PFSK-1 (cell line): Measurements from ENCODE around the gene BRIX1.

Experiments
- POLR2AphosphoS5 ChIP-seq: IDR thresholded peaks from 2 replicates; pipeline ENCODE4 v1.6.1; 2012; ENCODE audit warnings: low read depth, mild to moderate bottlenecking, control low read depth, low read length, moderate library complexity
- REST ChIP-seq, 2 experiments: IDR thresholded peaks; 2 replicates each; pipeline versions ENCODE4 v1.6.1 to v1.8.0; 2011 to 2012; ENCODE audit warnings: low read depth in 2 of 2, low read length in 2 of 2, control low read depth in 1 of 2, inconsistent platforms in 1 of 2, mild to moderate bottlenecking in 1 of 2, moderate library complexity in 1 of 2; ENCODE audit not compliant: insufficient read depth in 1 of 2
- SIN3A ChIP-seq: IDR thresholded peaks from 2 replicates; pipeline ENCODE4 v1.6.1; 2012; ENCODE audit warnings: mild to moderate bottlenecking, low read length, moderate library complexity, borderline replicate concordance; ENCODE audit not compliant: insufficient read depth
- TAF1 ChIP-seq: IDR thresholded peaks from 2 replicates; pipeline ENCODE4 v1.6.1; 2012; ENCODE audit warnings: low read length, control low read depth, borderline replicate concordance; ENCODE audit not compliant: insufficient read depth

DNA sequence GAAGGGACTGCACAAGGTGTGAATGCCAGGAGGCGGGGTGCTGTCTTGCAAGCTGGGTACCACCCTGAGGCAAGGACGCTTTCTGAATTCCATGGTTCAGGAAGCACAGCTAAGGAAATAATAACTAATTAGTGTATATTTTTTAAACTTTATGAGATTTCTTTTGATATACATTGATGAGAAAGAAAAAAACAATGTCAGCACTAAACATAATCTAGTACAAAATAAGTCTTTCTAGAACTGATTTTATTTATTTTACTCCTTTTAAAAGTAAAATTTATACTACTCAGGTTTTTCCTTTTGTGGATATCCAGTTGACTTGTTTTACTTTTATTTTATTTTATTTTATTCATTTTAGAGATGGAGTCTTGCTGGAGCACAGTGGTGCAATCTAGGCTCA, 17.4 kb downstream of the BRIX1 start:
- TF ChIP-seq TAF1 (no peak), POLR2AphosphoS5 (no peak), SIN3A (no peak), REST (IDR thresholded peaks at IDR 0.05; ENCODE audit: insufficient read depth in 1 of 2, low read depth in 2 of 2, low read length in 2 of 2) (no peak)
